HG03025 (cell line): ENCODE results near the gene HOXB8.

Experiments used
- ATAC-seq: cut with Tn5 transposase; IDR thresholded peaks from one replicate; pipeline ENCODE4 v1.9.1; 2021; ENCODE audit warnings: mild to moderate bottlenecking, moderate library complexity; ENCODE audit not compliant: unreplicated experiment, low FRiP score

Gene HOXB8

GRCh38 chr17:48637323-48638260 lies 22.5 kb upstream of the HOXB8 start:
- ATAC-seq = no peak

GRCh38 chr17:48636177-48637018 lies 21.3 kb upstream of the HOXB8 start:
- ATAC-seq = no peak

DNA sequence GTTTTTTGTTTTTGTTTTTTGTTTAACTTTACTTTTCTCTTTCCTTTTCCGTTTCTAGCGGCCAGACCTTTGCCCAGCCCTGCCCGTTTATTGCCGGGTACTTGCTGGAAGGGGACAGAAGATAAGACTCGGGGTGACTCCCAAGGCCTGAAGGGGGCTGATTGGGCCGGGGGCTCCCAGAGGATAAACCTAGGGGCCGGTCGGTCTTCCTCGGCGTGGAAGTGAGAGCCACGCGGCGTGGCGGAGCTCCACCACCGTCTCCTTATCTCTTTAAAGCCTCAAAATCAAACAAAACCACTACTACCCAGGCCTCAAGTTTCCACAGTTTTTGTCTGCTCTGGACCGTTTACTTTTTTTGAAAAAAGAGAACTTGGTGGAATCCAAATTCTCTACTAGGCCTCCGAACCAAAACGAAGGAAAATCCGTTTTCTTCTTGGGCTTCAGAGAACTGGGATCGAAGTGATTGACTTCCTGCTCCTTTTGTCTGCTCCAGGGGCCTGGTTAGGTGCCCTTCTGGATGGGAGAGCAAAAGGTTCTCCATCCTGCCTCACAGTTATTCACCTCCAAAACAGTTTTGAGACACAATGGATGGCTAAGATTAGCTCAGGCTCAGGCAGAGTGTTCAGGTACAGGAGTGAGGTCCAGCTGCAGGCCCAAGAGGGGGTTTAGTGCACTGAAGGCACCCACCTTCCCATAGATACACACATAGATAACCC lies 19.6 kb upstream of the HOXB8 start:
- no peak for ATAC-seq

GRCh38 chr17:48633266-48633677 lies 18.2 kb upstream of the HOXB8 start:
- no peak for ATAC-seq

- no peak for ATAC-seq
These were observed 17.6 kb upstream of the HOXB8 start for GRCh38 chr17:48632579-48633265.

GRCh38 chr17:48631693-48632578 lies 16.8 kb upstream of the HOXB8 start:
- no peak for ATAC-seq

DNA sequence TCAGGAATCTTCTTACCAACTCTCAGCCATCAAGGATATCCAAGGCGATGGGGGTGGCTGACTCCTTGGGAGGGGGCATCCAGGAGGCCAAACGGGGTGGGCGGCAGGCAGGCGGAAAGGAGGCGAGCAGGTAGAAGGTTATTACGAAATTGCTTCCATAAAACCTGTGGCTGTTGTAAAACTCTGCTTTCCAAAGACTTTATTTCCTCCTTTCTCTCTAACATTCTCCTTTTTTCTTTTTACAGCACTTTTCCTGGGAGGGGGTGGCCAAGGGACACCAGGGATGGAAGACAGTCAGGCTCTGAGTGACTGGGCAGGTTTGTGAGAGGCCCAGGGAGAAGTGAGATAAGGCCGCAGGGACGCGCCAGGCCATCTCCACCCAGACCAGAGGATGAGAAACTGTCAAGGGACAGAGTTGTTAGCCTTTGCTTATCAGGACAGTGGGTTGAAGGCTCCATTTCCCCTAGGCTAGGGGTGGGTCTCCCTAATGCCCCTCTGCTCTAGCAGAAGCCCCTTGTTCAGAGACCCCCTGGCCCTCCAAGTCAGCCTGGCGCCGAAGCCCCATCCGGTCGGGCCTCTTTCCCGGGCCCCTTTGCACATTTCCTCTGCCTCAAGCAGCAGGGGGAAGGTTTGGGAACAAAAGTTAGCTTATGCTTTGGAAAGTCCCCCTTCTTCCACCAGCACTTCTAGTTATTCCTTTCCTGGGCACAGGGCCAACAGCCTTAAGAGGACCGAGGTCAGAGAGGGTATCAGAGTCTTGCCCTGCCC lies 16.0 kb upstream of the HOXB8 start:
- no peak for ATAC-seq

DNA sequence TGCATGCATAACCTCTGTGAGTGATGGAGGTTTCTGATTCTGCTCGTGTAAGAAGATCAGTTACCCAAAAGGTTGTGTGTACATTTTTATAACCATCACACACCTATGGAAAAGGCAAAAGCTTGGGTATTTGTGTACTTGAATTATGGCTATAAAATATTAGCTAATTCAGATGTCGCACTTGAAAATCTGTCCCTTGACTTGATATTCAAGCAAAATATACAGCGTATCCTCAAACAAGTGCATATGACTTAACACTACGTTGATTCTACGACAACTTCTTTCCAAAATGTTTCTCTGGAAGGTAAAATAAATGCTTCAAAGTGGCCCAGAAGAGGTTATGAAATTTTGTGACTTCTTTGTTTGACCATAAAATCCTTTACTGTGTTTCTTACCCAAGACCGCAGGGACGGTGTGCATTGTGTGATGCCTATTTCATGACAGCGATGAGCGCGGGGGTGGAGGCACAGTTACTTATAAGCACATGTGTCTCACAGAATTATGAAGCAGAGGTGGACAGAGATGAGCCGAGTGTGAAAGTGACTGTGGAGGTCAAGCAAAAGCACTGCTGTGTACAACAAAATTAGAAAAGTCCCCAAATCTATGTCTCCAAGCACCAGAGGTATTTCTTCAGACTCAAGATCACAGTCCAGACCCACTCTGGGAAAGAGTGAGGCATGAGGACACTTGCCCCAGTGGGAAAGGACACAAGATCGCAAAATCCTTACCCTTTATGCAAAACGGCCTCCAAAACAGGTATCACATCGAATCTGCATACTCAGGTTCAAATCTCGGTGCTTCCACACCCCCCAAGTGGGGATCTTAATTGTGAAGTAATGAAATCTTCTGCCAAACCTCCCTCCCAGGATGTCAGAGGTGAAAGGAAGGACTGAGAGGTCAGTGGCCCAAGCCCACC lies 15.2 kb upstream of the HOXB8 start:
- ATAC-seq = no peak

- ATAC-seq = no peak
These were observed 14.3 kb upstream of the HOXB8 start for GRCh38 chr17:48629411-48629759.

GRCh38 chr17:48628649-48629410 lies 13.7 kb upstream of the HOXB8 start:
- no peak for ATAC-seq

DNA sequence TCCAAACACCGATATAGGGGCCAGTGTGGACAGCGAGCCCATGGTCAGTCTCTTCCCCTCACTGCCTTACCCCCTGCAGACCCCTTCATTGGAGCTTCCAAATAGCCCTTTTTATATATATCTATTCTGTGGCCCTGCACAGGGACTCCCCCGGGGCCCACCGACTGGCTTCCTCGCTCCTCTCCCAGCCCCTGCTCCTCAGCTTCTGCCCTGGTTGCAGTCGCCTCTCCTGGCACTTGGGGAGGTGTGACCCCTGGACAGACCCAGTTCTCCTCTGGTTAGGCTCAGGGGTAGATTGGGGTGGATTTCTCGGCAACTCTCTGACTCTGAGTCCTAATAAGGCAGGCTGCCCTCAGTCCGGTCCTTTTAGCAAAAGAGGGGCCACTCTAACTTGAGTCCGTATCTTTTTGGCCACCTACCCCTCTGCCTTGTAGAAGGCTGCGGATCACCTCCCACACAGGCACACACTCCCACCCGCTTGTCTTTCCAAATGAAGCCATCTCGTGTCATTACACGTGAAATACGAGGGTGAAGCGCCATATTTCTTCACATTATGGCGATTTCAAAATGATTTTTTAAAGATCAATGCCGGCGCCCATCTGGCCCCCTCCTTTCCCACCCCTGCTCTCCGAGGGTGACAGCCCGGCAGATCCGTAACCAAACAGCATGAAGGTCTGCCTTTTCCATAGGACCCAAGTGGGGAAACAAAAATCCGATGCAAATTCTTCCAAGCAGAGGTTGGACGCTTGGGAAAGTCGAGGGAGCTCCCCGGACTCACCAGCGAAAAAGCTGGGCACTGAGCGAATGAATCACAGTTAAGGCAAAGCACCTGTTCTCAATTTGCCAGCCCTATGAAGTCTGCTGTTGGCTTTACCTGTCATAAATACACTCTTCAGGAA lies 12.8 kb upstream of the HOXB8 start:
- no peak for ATAC-seq

- no peak for ATAC-seq
These were observed 12.1 kb upstream of the HOXB8 start for GRCh38 chr17:48627118-48627597.

DNA sequence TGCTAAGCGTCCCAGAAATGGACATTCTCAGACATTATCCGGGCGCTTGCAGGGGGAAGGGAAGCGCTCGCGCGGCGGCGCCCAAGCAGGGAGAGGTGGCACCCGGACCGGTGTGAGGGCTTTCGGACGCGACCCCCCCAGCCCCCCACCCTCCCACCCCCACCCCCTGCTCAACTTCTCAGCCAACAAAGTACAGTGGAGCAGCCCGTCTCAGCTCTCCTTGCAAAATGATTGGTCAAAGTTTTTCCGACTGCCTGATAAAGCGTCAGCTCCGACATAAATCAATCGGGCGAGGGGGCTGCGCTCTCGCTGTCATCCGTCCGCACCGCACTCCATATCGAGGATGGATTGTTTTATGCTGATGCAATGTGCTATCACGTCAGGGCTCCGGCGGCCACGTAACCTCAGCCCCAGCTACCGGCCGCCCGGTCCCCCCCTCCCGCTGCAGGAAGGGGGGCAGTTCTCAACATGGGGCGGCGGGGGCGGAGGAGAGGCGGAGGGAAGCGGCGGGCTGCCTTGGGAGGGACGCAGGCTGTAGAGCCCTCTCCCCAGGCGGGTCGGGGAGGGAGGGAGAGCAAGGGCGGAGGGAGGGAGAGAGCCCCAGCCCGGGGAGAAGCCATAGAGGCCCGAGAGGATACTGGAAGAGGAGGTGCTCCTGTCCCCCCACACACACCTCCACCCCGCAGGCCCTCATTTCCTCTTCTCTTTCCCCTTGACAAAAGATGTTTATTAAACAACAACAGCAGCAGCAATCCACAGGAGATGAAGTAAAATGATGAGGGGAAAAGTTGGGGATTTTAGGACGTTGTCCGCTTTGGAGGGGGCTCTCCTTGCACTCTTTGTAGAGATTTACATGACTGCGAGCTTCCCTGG lies 11.4 kb upstream of the HOXB8 start, which contains the start of gene HOXB9:
TSS of gene HOXB9 (minus strand) at position 114 of the 873 bp plus-strand sequence. CDS start at position 25, 89 bp downstream.
- ATAC-seq = no peak

DNA sequence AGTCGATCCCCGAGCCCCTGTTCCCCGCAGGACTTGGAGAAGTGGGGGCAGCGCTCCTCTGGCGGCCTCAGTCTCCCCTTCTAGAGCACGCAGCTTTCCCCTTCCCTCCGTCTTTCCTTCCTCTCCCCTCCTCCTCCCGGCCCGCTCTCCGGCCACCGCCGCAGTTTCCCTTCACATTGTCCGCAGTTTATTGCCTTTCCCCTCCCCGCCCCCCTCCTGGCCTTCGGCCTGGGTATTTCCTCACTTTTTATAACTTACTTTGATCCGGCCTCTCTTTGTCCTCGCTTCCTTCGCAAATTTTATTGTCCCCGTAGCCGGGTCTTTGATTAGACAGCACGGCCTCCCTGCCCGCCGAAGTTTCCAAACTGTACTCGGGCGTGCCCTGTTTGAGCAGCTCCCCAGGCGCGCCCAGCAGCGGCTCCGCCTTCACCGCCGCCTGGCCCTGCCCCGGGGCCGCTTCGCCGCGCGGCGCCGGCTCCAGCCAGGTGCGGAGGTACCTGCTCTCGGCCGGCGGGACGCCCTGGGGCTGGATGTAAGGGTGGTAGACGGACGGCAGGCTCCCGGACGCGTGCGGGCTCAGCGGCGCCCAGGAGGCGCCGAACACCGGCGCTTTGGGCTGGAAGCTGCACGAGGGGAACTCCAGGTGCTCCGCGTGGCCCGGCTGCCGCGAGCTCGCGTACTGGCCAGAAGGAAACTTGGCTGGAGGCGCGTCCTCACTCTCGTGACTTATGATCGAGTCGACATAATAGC lies 10.6 kb upstream of the HOXB8 start:
- ATAC-seq = no peak
